Airway epithelial cell (primary cell): ENCODE data around the gene EEF1AKMT3. TPM values are rescaled to one million over a fixed set of nuclear protein-coding genes. Genes with fewer than 3 reads are reported as not detected.

Experiments used
- total RNA-seq: library from RNA; depleted of rRNA; stranded (reverse); fragments of >200 nt; gene quantifications from 2 replicates; pipeline ENCODE4 v1.2.3, GENCODE V29; 2015

The EEF1AKMT3 gene
- total RNA-seq: 1.3 and 5.8 TPM in 2 replicates

GRCh38 chr12:57772429-57773322, at the start of gene EEF1AKMT3:
Gene EEF1AKMT3 (plus strand): TSS chr12:57772614. CDS start chr12:57772725, 111 bp downstream.

GRCh38 chr12:57738661-57739237, 33.7 kb upstream of the EEF1AKMT3 start, which contains the start of gene AGAP2:
Gene AGAP2 (minus strand): TSS chr12:57738742. CDS start chr12:57738246, 496 bp downstream.

GRCh38 chr12:57744777-57745484, 27.5 kb upstream of the EEF1AKMT3 start, which contains the start of gene TSPAN31:
Gene TSPAN31 (plus strand): TSS chr12:57745039. CDS start chr12:57745155, 116 bp downstream.

GRCh38 chr12:57751788-57752667, 20.4 kb upstream of the EEF1AKMT3 start, which contains the start of gene CDK4:
Gene CDK4 (minus strand): TSS chr12:57752310. CDS start chr12:57751717, 593 bp downstream.

GRCh38 chr12:57754411-57755193, 17.8 kb upstream of the EEF1AKMT3 start, which contains the start of gene MARCHF9:
Gene MARCHF9 (plus strand): TSS chr12:57755103. CDS start chr12:57755529, 426 bp downstream.

GRCh38 chr12:57766464-57767304, 5.7 kb upstream of the EEF1AKMT3 start, which contains the start of gene CYP27B1:
Gene CYP27B1 (minus strand): TSS chr12:57767078. CDS start chr12:57767041, 37 bp downstream.

GRCh38 chr12:57771873-57772428, 463 bp upstream of the EEF1AKMT3 start, which contains the start of gene METTL1:
Gene METTL1 (minus strand): TSS chr12:57772105. CDS start chr12:57772083, 22 bp downstream.

GRCh38 chr12:57782608-57783465, 10.4 kb downstream of the EEF1AKMT3 start, which contains the start of gene TSFM:
Gene TSFM (plus strand): TSS chr12:57782787. CDS start chr12:57782802, 15 bp downstream.

Other genes with a start within 250 kb of the EEF1AKMT3 start
- gene MBD6, start 249.8 kb upstream of the EEF1AKMT3 start, total RNA-seq: 3.6 and 8.0 TPM in 2 replicates
- 144 and 154 TPM in 2 replicates for gene DCTN2, start 225.4 kb upstream of the EEF1AKMT3 start, total RNA-seq
- 0.14 and 0.21 TPM in 2 replicates for gene KIF5A, start 222.6 kb upstream of the EEF1AKMT3 start, total RNA-seq
- gene PIP4K2C, start 181.4 kb upstream of the EEF1AKMT3 start, total RNA-seq: 31.2 and 41.4 TPM in 2 replicates
- 3.5 and 3.6 TPM in 2 replicates for gene DTX3, start 167.8 kb upstream of the EEF1AKMT3 start, total RNA-seq
- gene ARHGEF25, start 161.2 kb upstream of the EEF1AKMT3 start, total RNA-seq: 0.19 and 0.99 TPM in 2 replicates
- gene B4GALNT1, start 139.4 kb upstream of the EEF1AKMT3 start, total RNA-seq: 0.71 and 1.1 TPM in 2 replicates
- 90.9 and 98.2 TPM in 2 replicates for gene OS9, start 78.5 kb upstream of the EEF1AKMT3 start, total RNA-seq
- gene AGAP2, start 33.9 kb upstream of the EEF1AKMT3 start, total RNA-seq: 0.14 and 0.56 TPM in 2 replicates
- gene TSPAN31, start 27.6 kb upstream of the EEF1AKMT3 start, total RNA-seq: 44.2 and 70.9 TPM in 2 replicates
- 122 and 130 TPM in 2 replicates for gene CDK4, start 20.3 kb upstream of the EEF1AKMT3 start, total RNA-seq
- 7.9 and 12.8 TPM in 2 replicates for gene MARCHF9, start 17.5 kb upstream of the EEF1AKMT3 start, total RNA-seq
- 10.4 and 15.0 TPM in 2 replicates for gene CYP27B1, start 5.5 kb upstream of the EEF1AKMT3 start, total RNA-seq
- gene METTL1, start 509 bp upstream of the EEF1AKMT3 start, total RNA-seq: 18.8 and 21.2 TPM in 2 replicates
- gene TSFM, start 10.2 kb downstream of the EEF1AKMT3 start, total RNA-seq: 19.8 and 26.4 TPM in 2 replicates
- 0.05 and 0.21 TPM in 2 replicates for gene AVIL, start 46.1 kb downstream of the EEF1AKMT3 start, total RNA-seq
- 39.1 and 54.0 TPM in 2 replicates for gene CTDSP2, start 74.1 kb downstream of the EEF1AKMT3 start, total RNA-seq
- gene ATP23, start 169.0 kb downstream of the EEF1AKMT3 start, total RNA-seq: 11.3 and 23.7 TPM in 2 replicates